H1 (cell line): Measurements from ENCODE around the gene GPR143. TPM values are rescaled to one million over a fixed set of nuclear protein-coding genes. Genes with fewer than 3 reads are reported as not detected.

Experiments
- CTCF ChIA-PET: fragments of 300-600 bp; sonication (Branson Sonifier 250); formaldehyde crosslinking; loops from one replicate; lab custom pipeline; 2021; ENCODE audit not compliant: partially characterized antibody; lab: Charles Lee
- POLR2A ChIA-PET: fragments of 300-600 bp; sonication (Branson Sonifier 250); formaldehyde crosslinking; loops from one replicate; lab custom pipeline; 2021; ENCODE audit warnings: inconsistent platforms; ENCODE audit not compliant: partially characterized antibody; lab: Charles Lee
- DNase-seq, 2 experiments: peaks; one replicate each; pipeline versions ENCODE4 v3.0.0 to v3.0.0-alpha.2; 2010 to 2022; ENCODE audit warnings: low spot score in 2 of 2, low read depth in 1 of 2, mixed read lengths in 1 of 2
- FAIRE-seq: peaks from 2 replicates; lab custom pipeline; 2011; peaks lifted over from hg19 to GRCh38; lab: Jason Lieb, UNC
- H2AFZ ChIP-seq: 2 replicates; pipeline ENCODE4 v1.8.1; 2012; ENCODE audit warnings: low read length, inconsistent platforms
- H2AK5ac ChIP-seq: 2 replicates; pipeline ENCODE4 v1.6.1; 2013; ENCODE audit warnings: low read depth, low read length
- H2BK120ac ChIP-seq: replicated peaks from 2 replicates; pipeline ENCODE3; 2013; ENCODE audit warnings: low read depth, low read length, inconsistent platforms
- H2BK12ac ChIP-seq: 2 replicates; pipeline ENCODE4 v1.6.1; 2013; ENCODE audit warnings: low read depth, low read length
- H2BK15ac ChIP-seq: 2 replicates; pipeline ENCODE4 v1.6.1; 2013; ENCODE audit warnings: low read length
- H2BK20ac ChIP-seq: 2 replicates; pipeline ENCODE4 v1.6.1; 2013; ENCODE audit warnings: low read length
- H2BK5ac ChIP-seq: 2 replicates; pipeline ENCODE4 v1.6.1; 2013; ENCODE audit warnings: low read depth, low read length
- H3K14ac ChIP-seq: 2 replicates; pipeline ENCODE4 v1.6.1; 2013; ENCODE audit warnings: inconsistent platforms; ENCODE audit not compliant: insufficient read length
- H3K18ac ChIP-seq: 2 replicates; pipeline ENCODE4 v1.6.1; 2013; ENCODE audit warnings: low read length; ENCODE audit errors: extremely low read depth
- H3K23ac ChIP-seq: 2 replicates; pipeline ENCODE4 v1.6.1; 2013; ENCODE audit warnings: inconsistent platforms; ENCODE audit not compliant: insufficient read length
- H3K23me2 ChIP-seq: 2 replicates; pipeline ENCODE4 v1.6.1; 2013; ENCODE audit warnings: low read depth, low read length
- H3K27ac ChIP-seq: 2 replicates; pipeline ENCODE4 v1.6.1; 2011; ENCODE audit warnings: low read depth, low read length, inconsistent platforms
- H3K27me3 ChIP-seq, 4 experiments: replicated peaks in 1 of 4; 1 replicate in 1 of 4; 2 replicates in 3 of 4; pipeline versions ENCODE4 v1.6.1 to v1.8.1; 2011 to 2013; ENCODE audit warnings: low read length in 3 of 4, mild to moderate bottlenecking in 3 of 4, inconsistent platforms in 2 of 4, mixed read lengths in 2 of 4, moderate library complexity in 1 of 4; ENCODE audit not compliant: control insufficient read depth in 3 of 4, insufficient read depth in 3 of 4; ENCODE audit errors: extremely low read depth in 1 of 4
- H3K36me3 ChIP-seq, 4 experiments: 2 replicates each; pipeline versions ENCODE4 v1.6.1 to v1.8.1; 2011 to 2013; ENCODE audit warnings: mild to moderate bottlenecking in 4 of 4, low read length in 3 of 4, moderate library complexity in 2 of 4, control low read depth in 1 of 4, inconsistent platforms in 1 of 4; ENCODE audit not compliant: insufficient read depth in 4 of 4, control insufficient read depth in 2 of 4
- H3K4ac ChIP-seq: replicated peaks from 2 replicates; pipeline ENCODE3; 2013; ENCODE audit warnings: low read length, low read depth, mixed read lengths, inconsistent platforms; ENCODE audit not compliant: insufficient read length
- H3K4me1 ChIP-seq, 4 experiments: replicated peaks in 1 of 4; 1 replicate in 1 of 4; 2 replicates in 3 of 4; pipeline versions ENCODE4 v1.6.1 to v1.8.1; 2011 to 2013; ENCODE audit warnings: low read length in 3 of 4, inconsistent platforms in 2 of 4, mixed read lengths in 1 of 4; ENCODE audit not compliant: insufficient read depth in 4 of 4, control insufficient read depth in 3 of 4
- H3K4me2 ChIP-seq, 2 experiments: 2 replicates each; pipeline versions ENCODE4 v1.6.1 to v1.8.1; 2011 to 2013; ENCODE audit warnings: low read depth in 2 of 2, low read length in 2 of 2, control low read depth in 1 of 2, inconsistent platforms in 1 of 2, mild to moderate bottlenecking in 1 of 2; ENCODE audit not compliant: insufficient read depth in 1 of 2
- H3K4me3 ChIP-seq, 4 experiments: fragments of 200-600, 300-600 bp in 1 of 4; sonication (generic), shearing (Covaris generic), sonication (Bioruptor Twin) in 1 of 4; 2 replicates each; pipeline versions ENCODE4 v1.5.1 to v1.8.1; 2011 to 2016; ENCODE audit warnings: low read length in 4 of 4, low read depth in 3 of 4, control low read depth in 2 of 4, inconsistent platforms in 2 of 4, mild to moderate bottlenecking in 2 of 4, mixed read lengths in 1 of 4, moderate library complexity in 1 of 4; ENCODE audit not compliant: insufficient read depth in 2 of 4; ENCODE audit errors: extremely low read depth in 1 of 4
- H3K56ac ChIP-seq: replicated peaks from 2 replicates; pipeline ENCODE3; 2013; ENCODE audit warnings: low read depth, mild to moderate bottlenecking, mixed read lengths, low read length, inconsistent platforms; ENCODE audit not compliant: insufficient read length
- H3K79me1 ChIP-seq: 2 replicates; pipeline ENCODE4 v1.6.1; 2013; ENCODE audit warnings: low read depth, low read length, control low read depth
- H3K79me2 ChIP-seq, 2 experiments: 2 replicates each; pipeline versions ENCODE4 v1.6.1 to v1.8.1; 2012 to 2013; ENCODE audit warnings: low read length in 2 of 2, mild to moderate bottlenecking in 2 of 2, inconsistent platforms in 1 of 2; ENCODE audit not compliant: insufficient read depth in 2 of 2, control insufficient read depth in 1 of 2
- H3K9ac ChIP-seq, 4 experiments: replicated peaks in 1 of 4; 1 replicate in 1 of 4; 2 replicates in 3 of 4; pipeline versions ENCODE4 v1.6.1 to v1.8.1; 2011 to 2013; ENCODE audit warnings: low read depth in 3 of 4, low read length in 3 of 4, control low read depth in 2 of 4, mild to moderate bottlenecking in 2 of 4, moderate library complexity in 2 of 4, inconsistent platforms in 1 of 4; ENCODE audit errors: extremely low read depth in 1 of 4
- H3K9me3 ChIP-seq, 2 experiments: 2 replicates each; pipeline versions ENCODE4 v1.6.1 to v1.8.1; 2012 to 2013; ENCODE audit warnings: mild to moderate bottlenecking in 2 of 2, moderate library complexity in 2 of 2, control low read depth in 1 of 2, inconsistent platforms in 1 of 2, low read depth in 1 of 2, low read length in 1 of 2, mixed read lengths in 1 of 2; ENCODE audit not compliant: insufficient read depth in 2 of 2
- H4K20me1 ChIP-seq, 2 experiments: replicated peaks in 1 of 2; 2 replicates each; pipeline versions ENCODE3 to v1.8.1; 2011 to 2013; ENCODE audit warnings: inconsistent platforms in 2 of 2, low read length in 2 of 2, mild to moderate bottlenecking in 1 of 2; ENCODE audit not compliant: insufficient read depth in 2 of 2, control insufficient read depth in 1 of 2
- H4K5ac ChIP-seq: 2 replicates; pipeline ENCODE4 v1.6.1; 2013; ENCODE audit warnings: low read length, low read depth, mixed read lengths, inconsistent platforms; ENCODE audit not compliant: insufficient read length
- H4K8ac ChIP-seq: 2 replicates; pipeline ENCODE4 v1.8.0; 2013; ENCODE audit warnings: mild to moderate bottlenecking, moderate library complexity, low read length, inconsistent platforms; ENCODE audit not compliant: insufficient read depth; ENCODE audit errors: extremely low read depth
- H4K91ac ChIP-seq: replicated peaks from 2 replicates; pipeline ENCODE3; 2013; ENCODE audit warnings: low read length, mixed read lengths, inconsistent platforms; ENCODE audit not compliant: insufficient read length
- ASH2L ChIP-seq: fragments of 200-600, 300-600 bp; sonication (generic); IDR thresholded peaks from one replicate; pipeline ENCODE4 v1.7.1; 2017; ENCODE audit warnings: low read length
- EGR1 ChIP-seq: IDR thresholded peaks from 2 replicates; pipeline ENCODE4 v1.6.1; 2011; ENCODE audit warnings: low read depth, low read length, borderline replicate concordance
- EZH2 ChIP-seq: fragments of 200-600 bp; sonication (generic); IDR thresholded peaks from 2 replicates; pipeline ENCODE4 v1.7.1; 2012; ENCODE audit warnings: low read depth, mild to moderate bottlenecking, moderate library complexity, low read length, inconsistent platforms; ENCODE audit not compliant: severe bottlenecking
- MAX ChIP-seq: IDR thresholded peaks from 2 replicates; pipeline ENCODE4 v1.6.1; 2012; ENCODE audit warnings: inconsistent platforms
- RXRA ChIP-seq: IDR thresholded peaks from 2 replicates; pipeline ENCODE4 v1.6.1; 2011; ENCODE audit warnings: low read depth, mild to moderate bottlenecking, low read length, moderate library complexity; ENCODE audit not compliant: insufficient read depth
- SIN3A ChIP-seq, 2 experiments: IDR thresholded peaks in 1 of 2; conservative IDR thresholded peaks in 1 of 2; 2 replicates each; pipeline ENCODE4 v1.6.1; 2011 to 2012; ENCODE audit warnings: low read length in 2 of 2, improper control_type of control experiment in 1 of 2, low read depth in 1 of 2, mild to moderate bottlenecking in 1 of 2
- SUZ12 ChIP-seq: fragments of 200-600 bp; sonication (generic); IDR thresholded peaks from 2 replicates; pipeline ENCODE4 v1.6.1; 2012; ENCODE audit warnings: mild to moderate bottlenecking, inconsistent platforms, low read length, moderate library complexity, mixed read lengths
- TCF12 ChIP-seq: IDR thresholded peaks from 2 replicates; pipeline ENCODE4 v1.6.1; 2011; ENCODE audit warnings: low read depth, mild to moderate bottlenecking, low read length
- WGBS, 2 experiments: shearing (Covaris generic) in 1 of 2; methylation state at CpG; one replicate each; pipeline versions ENCODE4 v1.1.6 to v1.1.7; 2013 to 2015; ENCODE audit warnings: low lambda C conversion rate in 2 of 2, mixed read lengths in 2 of 2, inconsistent platforms in 1 of 2, low coverage in 1 of 2, missing lambda C conversion rate in 1 of 2; ENCODE audit not compliant: insufficient replicate concordance in 2 of 2, insufficient coverage in 1 of 2, insufficient read length in 1 of 2; ENCODE audit errors: extremely low coverage in 1 of 2, missing lambda C conversion rate in 1 of 2; 5-methylcytosine and 5-hydroxymethylcytosine counted together
- polyA plus RNA-seq, 7 experiments: library from polyadenylated mRNA; depleted of rRNA in 3 of 7; stranded (reverse) in 5 of 7; unstranded in 2 of 7; fragments of >200 nt in 5 of 7; fragments of 200-250 nt in 2 of 7; gene quantifications; 1 replicate in 5 of 7; 2 replicates in 1 of 7; 4 replicates in 1 of 7; pipeline versions ENCODE4 v1.2.1 to v1.2.3, GENCODE V29; 2011 to 2013; ENCODE audit warnings: missing spikeins in 2 of 7, mixed read lengths in 2 of 7
- total RNA-seq: library from RNA; stranded (reverse); fragmentation: NEBNext Ultra II Directional; extraction: Animal tissue kit (Norgen Biotek cat#: 25700); gene quantifications from 2 replicates; pipeline ENCODE4 v1.2.1, GENCODE V29; 2021

GPR143 gene
- total and polyA plus RNA-seq, 2 of the 8 experiments (the other 6 are each of a cell fraction or from before 2014, with no cell fraction given): 18.5 to 30.7 TPM

GRCh38 chrX:9681422-9681821 is 84.2 kb downstream of the GPR143 start:
- Histone ChIP-seq H3K36me3 (no peaks in the 10 kb centered on the region), H3K79me1 (no peaks in the 10 kb centered on the region), H4K20me1 (no peaks in the 10 kb centered on the region), H3K9me3 (no peaks in the 10 kb centered on the region), H2AK5ac (no peak overlapping the region), H3K79me2 (no peaks in the 10 kb centered on the region), H3K27me3 (no peaks in the 10 kb centered on the region), H3K4ac (no peak overlapping the region), H3K4me1 (peaks cover 0 to 3% (median under 1%) of the 10 kb centered on the region in 4 experiments; a peak in 1 of 7 replicates), H4K8ac (no peak overlapping the region), H3K4me3 (no peak overlapping the region), H2BK120ac (no peak overlapping the region), H2BK5ac (no peak overlapping the region), H3K9ac (no peak overlapping the region), H4K5ac (no peak overlapping the region), H3K56ac (no peak overlapping the region), H4K91ac (no peak overlapping the region), H3K27ac (no peak overlapping the region), H3K4me2 (no peak overlapping the region), H3K18ac (no peak overlapping the region), H3K23me2 (no peaks in the 10 kb centered on the region), H3K23ac (no peak overlapping the region), H2BK12ac (no peak overlapping the region), H2BK20ac (no peak overlapping the region), H2AFZ (no peak overlapping the region), H2BK15ac (no peak overlapping the region), H3K14ac (no peak overlapping the region)
- ChIA-PET CTCF (interaction anchor here (0.6 to 1.1 kb wide), 2 partner anchors 155 to 1155 kb away, joined by 3 to 4 read pairs; no protein-coding TSS in a partner anchor), POLR2A (no interaction called here)
- DNase-seq (no peak), FAIRE-seq (no peak)
- WGBS, 2 experiments: 86% methylated on average over 3 of the region's 4 CpGs; no CpG with 5 or more reads in 1 of the 2 experiments
- TF ChIP-seq TCF12: no peak
- no peak for TF ChIP-seq ASH2L
- no peak for TF ChIP-seq SUZ12
- TF ChIP-seq EGR1: no peak
- TF ChIP-seq RXRA: no peak
- TF ChIP-seq SIN3A (conservative IDR thresholded peaks at IDR 0.05 in 1 of 2, IDR thresholded peaks at IDR 0.05 in 1 of 2; ENCODE audit: low read depth in 1 of 2, low read length in 2 of 2): no peak
- no peak for TF ChIP-seq MAX
- TF ChIP-seq EZH2: no peak
